GM18505 (cell line): ENCODE measurements around the gene ERV3-1.
A peak's percentile ranks its signal among the peaks of the same experiment; 100 is the strongest.
"Not testable (repeated sequence)": the region's sequence is repeated elsewhere in the genome, so short reads cannot be mapped to it uniquely, and the experiment has no call there.

Experiments
- ATAC-seq: cut with Tn5 transposase; IDR thresholded peaks from one replicate; pipeline ENCODE4 v1.9.1; 2021; ENCODE audit not compliant: unreplicated experiment
- POLR2A ChIP-seq: IDR thresholded peaks from 4 replicates; pipeline ENCODE4 v1.6.1; 2011; ENCODE audit warnings: borderline replicate concordance; ENCODE audit not compliant: insufficient read depth, insufficient read length; ENCODE audit errors: extremely low read depth

Gene ERV3-1

DNA sequence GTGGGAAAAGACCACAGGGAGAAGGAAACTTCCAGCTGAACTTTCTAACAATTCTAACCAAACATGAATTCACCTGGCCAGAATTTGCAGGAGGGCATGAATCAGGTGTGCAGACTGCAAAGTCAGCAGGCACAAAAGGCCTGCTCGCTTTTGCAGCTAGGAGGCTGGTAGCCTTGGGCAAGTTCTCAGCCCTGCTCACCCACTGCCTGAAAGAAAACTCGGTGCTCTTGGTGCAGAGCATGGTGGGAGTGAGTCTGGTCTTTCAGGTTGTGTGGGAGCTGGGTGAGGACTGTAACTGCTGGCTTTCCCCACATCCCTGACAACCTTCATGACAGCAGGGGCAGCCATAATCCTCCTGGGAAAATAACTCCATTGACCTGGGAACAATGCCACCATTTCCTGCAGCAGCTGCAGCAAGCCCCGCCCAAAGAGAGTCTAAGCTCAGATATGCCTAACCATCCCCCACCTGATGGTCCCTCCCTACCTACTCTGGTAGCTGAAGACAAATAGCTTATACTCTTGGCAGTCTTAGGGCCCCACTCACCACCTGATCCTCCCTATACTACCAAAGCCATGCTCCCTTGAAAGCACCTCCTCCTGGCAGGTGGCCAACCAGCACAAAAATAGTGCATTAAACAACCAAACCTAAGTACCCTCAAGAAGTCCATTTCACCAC lies 47.3 kb downstream of the ERV3-1 start:
- TF ChIP-seq POLR2A = no peak

DNA sequence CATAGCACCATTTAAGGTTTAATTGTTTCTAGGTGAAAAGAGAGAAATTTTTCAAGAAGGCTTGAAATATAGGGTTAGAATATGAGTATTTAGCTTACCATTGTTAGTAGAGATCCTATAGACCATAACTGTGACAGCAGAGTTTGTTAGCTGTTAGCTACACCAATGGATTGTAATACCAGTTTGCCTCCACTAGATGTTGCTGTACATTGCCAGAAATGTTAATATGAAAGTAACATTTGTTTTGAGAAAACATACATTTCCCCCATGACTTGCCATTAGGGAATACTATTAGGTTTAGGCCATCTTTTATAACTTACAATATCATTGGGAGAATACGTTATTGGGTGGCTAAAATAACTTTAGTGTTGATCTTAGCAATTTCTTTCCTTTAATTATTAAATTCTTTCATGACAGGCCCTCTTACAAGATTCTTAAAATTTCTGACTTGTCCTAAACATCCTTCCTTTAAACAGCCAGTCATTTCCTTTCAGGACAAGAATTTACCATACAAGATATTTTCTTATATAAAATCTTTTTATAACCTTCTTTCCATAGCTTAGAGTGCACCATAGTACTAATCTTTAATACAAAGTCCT lies 55.1 kb downstream of the ERV3-1 start:
- no peak for TF ChIP-seq POLR2A
- ATAC-seq = peak; percentile 64

More for the DNA sequence above, 47.3 kb downstream of the ERV3-1 start:
- no peak for ATAC-seq

DNA sequence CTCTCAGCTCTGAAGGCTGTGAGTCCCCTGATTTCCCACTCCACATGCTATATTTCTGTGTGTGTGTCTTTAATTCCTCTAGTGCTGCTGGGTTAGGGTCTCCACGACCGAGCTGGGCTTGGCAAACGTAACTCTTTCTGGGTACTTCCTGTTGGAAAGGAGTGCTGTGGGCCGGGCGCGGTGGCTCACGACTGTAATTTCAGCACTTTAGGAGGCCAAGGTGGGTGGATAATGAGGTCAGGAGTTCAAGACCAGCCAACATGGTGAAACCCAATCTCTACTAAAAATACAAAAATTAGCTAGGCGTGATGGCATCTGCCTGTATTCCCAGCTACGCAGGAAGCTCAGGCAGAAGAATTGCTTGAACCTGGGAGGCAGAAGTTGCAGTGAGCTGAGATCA lies 55.8 kb downstream of the ERV3-1 start:
- ATAC-seq = not testable (repeated sequence)

DNA sequence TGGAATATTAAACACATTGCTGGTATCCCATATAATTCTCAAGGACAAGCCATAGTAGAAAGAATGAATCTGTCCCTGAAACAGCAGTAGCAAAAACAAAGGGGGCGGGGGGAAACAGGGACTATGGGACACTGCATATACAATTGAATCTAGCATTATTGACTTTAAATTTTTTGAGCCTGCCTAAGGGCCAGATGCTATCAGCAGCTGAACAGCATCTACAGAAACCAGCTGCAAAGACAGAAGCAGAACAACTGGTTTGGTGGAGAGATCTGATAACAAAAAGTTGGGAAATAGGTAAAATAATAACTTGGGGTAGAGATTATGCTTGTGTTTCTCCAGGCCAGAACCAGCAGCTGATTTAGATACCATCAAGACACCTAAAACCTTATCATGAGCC lies 57.7 kb downstream of the ERV3-1 start:
- ATAC-seq = not testable (repeated sequence)

DNA sequence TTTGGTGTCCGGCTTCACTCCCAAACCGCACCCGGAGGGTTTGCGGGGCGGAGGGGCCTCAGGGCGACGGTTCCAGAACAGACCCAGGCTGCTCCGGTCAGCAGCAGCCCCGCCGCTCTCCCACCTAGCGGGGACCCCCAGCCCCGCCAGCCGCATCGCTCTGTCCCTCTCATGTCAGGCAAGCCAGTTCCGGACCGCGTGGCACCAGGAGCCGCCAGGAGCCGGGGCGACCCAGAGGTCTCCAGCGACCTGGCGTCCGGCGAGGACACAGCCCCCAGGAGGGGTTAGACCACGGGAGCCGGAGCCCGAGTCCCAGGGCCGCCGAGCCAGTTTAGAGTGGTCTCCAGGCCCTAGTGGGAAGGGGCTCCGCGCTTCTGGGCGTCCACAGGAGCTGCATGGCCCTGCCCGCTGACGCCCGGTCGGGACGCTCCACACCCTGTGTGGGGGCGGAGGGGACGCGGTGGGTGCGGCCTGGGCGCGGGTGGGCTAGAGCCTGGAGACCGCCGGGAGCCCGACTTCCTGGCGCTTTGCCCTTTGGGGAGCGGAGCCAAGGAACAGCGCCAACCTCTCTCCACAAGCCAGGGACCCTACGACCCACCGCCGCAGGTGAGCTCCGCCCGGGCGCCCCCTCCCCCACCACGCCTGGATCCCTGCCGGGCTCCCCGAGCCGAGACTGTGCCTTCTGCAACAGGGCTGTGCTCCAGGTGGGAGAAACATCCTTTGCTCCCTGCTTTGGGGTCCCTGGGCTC lies 59.1 kb downstream of the ERV3-1 start:
- ATAC-seq = no peak
- no peak for TF ChIP-seq POLR2A

DNA sequence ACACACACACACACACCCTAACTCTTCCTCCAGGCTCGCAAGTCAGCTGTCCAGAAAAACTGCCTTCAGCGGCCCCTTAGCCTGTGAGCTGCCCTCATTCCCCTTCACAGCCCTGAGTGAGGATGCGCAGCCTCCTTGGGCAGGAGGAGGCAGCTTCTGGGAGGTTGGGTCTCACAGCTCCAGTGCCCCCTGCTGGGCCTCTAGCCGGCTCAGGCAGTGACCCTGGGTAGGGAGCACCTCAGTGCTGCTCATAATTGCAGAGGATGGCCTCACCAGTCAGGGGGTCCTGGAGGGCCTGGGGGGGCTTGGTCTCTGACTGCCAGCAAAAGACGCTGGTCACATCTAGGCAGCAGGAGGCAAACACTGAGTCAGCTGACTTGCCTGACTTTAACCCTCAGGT lies 59.7 kb downstream of the ERV3-1 start:
- ATAC-seq = no peak

DNA sequence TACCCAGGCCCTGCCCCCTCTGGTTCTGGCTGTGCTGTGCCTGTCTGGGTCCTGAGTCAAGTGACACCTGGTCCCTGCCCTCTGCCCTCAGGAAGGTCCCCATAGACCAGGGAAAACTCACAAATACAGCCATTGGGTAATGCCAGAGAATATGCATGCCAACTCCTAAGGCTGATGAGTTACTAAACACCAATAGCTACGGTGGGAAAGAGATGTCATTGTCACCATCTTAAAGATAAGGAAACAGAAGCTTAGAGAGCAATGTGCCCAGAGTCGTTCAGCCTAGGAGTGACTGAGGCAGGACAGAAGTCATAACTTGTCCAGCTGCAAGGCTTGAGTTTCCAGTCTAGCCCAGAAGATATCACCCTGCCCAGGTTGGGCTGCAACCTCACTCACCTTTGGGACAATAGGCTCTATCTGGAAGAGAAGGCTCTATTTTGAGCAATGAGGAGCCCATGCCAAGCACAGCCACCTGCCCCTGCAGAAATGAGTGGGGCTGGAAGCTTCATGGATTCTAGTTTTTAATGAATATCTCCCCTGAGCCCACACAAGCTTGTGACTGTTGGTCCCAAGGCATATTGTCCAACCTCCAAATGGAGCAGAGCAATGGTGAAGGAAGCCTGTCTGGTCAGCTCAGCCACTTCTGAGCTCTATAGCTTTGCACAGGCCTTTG lies 60.8 kb downstream of the ERV3-1 start:
- TF ChIP-seq POLR2A = no peak
- ATAC-seq = no peak

More for the DNA sequence above, 59.7 kb downstream of the ERV3-1 start:
- TF ChIP-seq POLR2A = no peak

DNA sequence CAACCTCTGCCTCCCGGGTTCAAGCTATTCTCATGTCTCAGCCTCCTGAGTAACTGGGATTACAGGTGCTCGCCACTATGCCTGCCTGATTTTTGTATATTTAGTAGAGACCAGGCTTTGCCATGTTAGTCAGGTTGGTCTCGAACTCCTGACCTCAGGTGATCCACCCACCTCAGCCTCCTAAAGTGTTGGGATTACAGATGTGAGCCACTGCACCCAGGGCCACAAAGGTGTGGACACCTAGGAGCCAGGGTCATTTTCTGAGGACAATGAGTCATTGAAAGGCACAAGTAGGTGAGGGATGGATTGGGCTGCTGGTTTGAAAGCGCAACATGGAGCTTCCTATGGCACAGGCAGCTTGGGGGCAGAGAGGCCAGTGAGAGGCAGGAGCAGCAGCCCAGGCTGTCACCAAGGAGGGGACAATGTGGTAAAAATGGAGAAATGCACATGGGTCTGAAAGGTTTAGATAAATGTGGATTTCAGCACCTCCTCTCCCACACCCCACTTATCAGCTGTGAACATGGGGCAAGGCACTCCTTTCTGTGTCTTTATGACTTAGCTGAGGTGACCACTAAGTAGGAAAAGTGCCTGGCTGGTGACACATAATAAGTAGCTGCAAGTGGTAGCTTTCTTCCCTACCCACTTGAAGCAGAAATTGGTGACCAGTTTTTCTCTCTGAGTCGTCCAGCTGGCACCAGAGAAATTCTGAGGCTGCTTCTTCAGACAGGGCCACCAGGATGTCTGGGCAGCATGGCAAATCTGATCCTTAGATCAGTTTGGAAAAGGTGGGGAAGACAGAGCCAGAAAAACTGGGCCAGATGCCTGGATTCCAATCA lies 61.6 kb downstream of the ERV3-1 start:
- not testable (repeated sequence) for ATAC-seq
